ENCODE results near the gene CTXND1.

Gene CTXND1

GRCh38 chr15:80183306-80183705, 68.7 kb downstream of the CTXND1 start:
- H3K27ac ChIP-seq = no peak overlapping the region
- H3K27me3 ChIP-seq (ENCODE audit: control insufficient read depth, insufficient read depth, low read length) = no peaks in the 10 kb centered on the region
- H3K4me3 ChIP-seq (ENCODE audit: low read depth, low read length) = no peak overlapping the region
- H3K79me2 ChIP-seq = no peaks in the 10 kb centered on the region
- H3K9ac ChIP-seq = no peak overlapping the region
- no peaks in the 10 kb centered on the region for H3K36me3 ChIP-seq (ENCODE audit: control insufficient read depth, insufficient read depth, low read length)
- TF ChIP-seq CTCF (IDR thresholded peaks at IDR 0.05) = no peak
- H3K4me1 ChIP-seq = no peaks in the 10 kb centered on the region
- H3K9me3 ChIP-seq (ENCODE audit: control insufficient read depth, low read length) = no peaks in the 10 kb centered on the region
- no peak overlapping the region for H2AFZ ChIP-seq
- H3K4me2 ChIP-seq (ENCODE audit: low read length) = no peak overlapping the region

GRCh38 chr15:80182611-80183261, 69.3 kb downstream of the CTXND1 start:
- no peaks in the 10 kb centered on the region for H3K79me2 ChIP-seq
- no peaks in the 10 kb centered on the region for H3K27me3 ChIP-seq (ENCODE audit: control insufficient read depth, insufficient read depth, low read length)
- H3K9me3 ChIP-seq (ENCODE audit: control insufficient read depth, low read length) = no peaks in the 10 kb centered on the region
- no peak overlapping the region for H3K4me2 ChIP-seq (ENCODE audit: low read length)
- TF ChIP-seq CTCF (IDR thresholded peaks at IDR 0.05) = no peak
- no peak overlapping the region for H2AFZ ChIP-seq
- no peak overlapping the region for H3K27ac ChIP-seq
- H3K4me3 ChIP-seq (ENCODE audit: low read depth, low read length) = no peak overlapping the region
- no peaks in the 10 kb centered on the region for H3K4me1 ChIP-seq
- H3K9ac ChIP-seq = no peak overlapping the region
- H3K36me3 ChIP-seq (ENCODE audit: control insufficient read depth, insufficient read depth, low read length) = no peaks in the 10 kb centered on the region

- no peak overlapping the region for H3K4me3 ChIP-seq (ENCODE audit: low read depth, low read length)
- H2AFZ ChIP-seq = no peak overlapping the region
- H3K27ac ChIP-seq = no peak overlapping the region
- H3K36me3 ChIP-seq (ENCODE audit: control insufficient read depth, insufficient read depth, low read length) = no peaks in the 10 kb centered on the region
- no peak overlapping the region for H3K9ac ChIP-seq
- H3K27me3 ChIP-seq (ENCODE audit: control insufficient read depth, insufficient read depth, low read length) = no peaks in the 10 kb centered on the region
- H3K4me2 ChIP-seq (ENCODE audit: low read length) = no peak overlapping the region
- no peaks in the 10 kb centered on the region for H3K79me2 ChIP-seq
- H3K9me3 ChIP-seq (ENCODE audit: control insufficient read depth, low read length) = no peaks in the 10 kb centered on the region
- no peaks in the 10 kb centered on the region for H3K4me1 ChIP-seq
- TF ChIP-seq CTCF (IDR thresholded peaks at IDR 0.05) = no peak
Observed at GRCh38 chr15:80180986-80181385, 71.0 kb downstream of the CTXND1 start.

- Histone ChIP-seq H3K4me1 (no peaks in the 10 kb centered on the region), H3K27me3 (ENCODE audit: control insufficient read depth, insufficient read depth, low read length) (no peaks in the 10 kb centered on the region), H2AFZ (no peak overlapping the region), H3K9ac (no peak overlapping the region), H3K4me3 (ENCODE audit: low read depth, low read length) (no peak overlapping the region), H3K79me2 (no peaks in the 10 kb centered on the region), H3K36me3 (ENCODE audit: control insufficient read depth, insufficient read depth, low read length) (no peaks in the 10 kb centered on the region), H3K4me2 (ENCODE audit: low read length) (no peak overlapping the region), H3K27ac (no peak overlapping the region), H3K9me3 (ENCODE audit: control insufficient read depth, low read length) (no peaks in the 10 kb centered on the region)
- TF ChIP-seq CTCF (IDR thresholded peaks at IDR 0.05) = no peak
Observed at GRCh38 chr15:80180468-80180867, 71.5 kb downstream of the CTXND1 start.

- Histone ChIP-seq H3K27ac (no peak overlapping the region), H3K79me2 (no peaks in the 10 kb centered on the region), H3K4me1 (no peaks in the 10 kb centered on the region), H3K4me3 (ENCODE audit: low read depth, low read length) (no peak overlapping the region), H3K9me3 (ENCODE audit: control insufficient read depth, low read length) (no peaks in the 10 kb centered on the region), H3K9ac (no peak overlapping the region), H3K27me3 (ENCODE audit: control insufficient read depth, insufficient read depth, low read length) (no peaks in the 10 kb centered on the region), H3K36me3 (ENCODE audit: control insufficient read depth, insufficient read depth, low read length) (no peaks in the 10 kb centered on the region), H2AFZ (no peak overlapping the region), H3K4me2 (ENCODE audit: low read length) (no peak overlapping the region)
- TF ChIP-seq CTCF (IDR thresholded peaks at IDR 0.05) = no peak
Observed at GRCh38 chr15:80179935-80180334, 72.1 kb downstream of the CTXND1 start.
